GM19324 (cell line): Measurements from ENCODE around the gene NPHP4.

Experiments
- ATAC-seq: cut with Tn5 transposase; IDR thresholded peaks from one replicate; pipeline ENCODE4 v1.9.1; 2021; ENCODE audit warnings: mild to moderate bottlenecking, moderate library complexity; ENCODE audit not compliant: unreplicated experiment, low FRiP score

The NPHP4 gene

GRCh38 chr1:5884110-5884509 lies 108.1 kb downstream of the NPHP4 start:
- no peak for ATAC-seq

GRCh38 chr1:5883129-5884048 lies 108.8 kb downstream of the NPHP4 start:
- no peak for ATAC-seq

- ATAC-seq = no peak
Observed at GRCh38 chr1:5882367-5883128, 109.7 kb downstream of the NPHP4 start.

DNA sequence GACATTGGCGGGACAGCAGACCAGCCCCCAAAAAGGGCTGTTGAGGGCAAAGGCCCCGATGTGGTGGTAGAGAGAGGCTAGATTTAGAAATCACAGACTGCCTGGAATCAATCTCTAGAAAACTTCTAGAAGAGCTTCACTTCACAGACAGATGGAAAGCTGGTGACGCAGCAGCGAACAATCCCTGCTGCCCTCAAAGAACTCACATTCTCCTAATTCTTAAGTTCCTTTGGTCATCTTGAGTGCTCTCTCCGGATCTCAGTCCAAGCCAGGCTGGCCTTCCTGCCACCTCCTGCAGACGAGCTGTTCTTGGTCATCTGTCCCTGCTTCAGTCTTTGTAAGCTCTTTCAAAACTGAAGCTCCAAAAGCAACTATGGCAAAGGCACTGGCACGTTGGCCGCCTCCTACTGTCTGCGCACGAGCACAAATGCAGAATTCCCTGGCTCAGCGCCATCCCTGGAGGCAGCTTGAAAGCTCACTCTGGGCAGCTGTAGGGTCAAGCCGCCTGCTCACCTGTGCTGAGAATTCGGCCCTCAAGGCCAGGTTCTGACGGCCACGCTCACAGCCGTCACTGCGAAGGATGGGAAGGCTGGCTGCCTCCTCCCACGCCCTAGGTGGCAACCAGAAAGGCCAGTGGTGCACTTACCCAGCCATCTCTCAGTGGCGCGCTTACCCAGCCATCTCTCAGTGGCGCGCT lies 110.6 kb downstream of the NPHP4 start:
- ATAC-seq = no peak

DNA sequence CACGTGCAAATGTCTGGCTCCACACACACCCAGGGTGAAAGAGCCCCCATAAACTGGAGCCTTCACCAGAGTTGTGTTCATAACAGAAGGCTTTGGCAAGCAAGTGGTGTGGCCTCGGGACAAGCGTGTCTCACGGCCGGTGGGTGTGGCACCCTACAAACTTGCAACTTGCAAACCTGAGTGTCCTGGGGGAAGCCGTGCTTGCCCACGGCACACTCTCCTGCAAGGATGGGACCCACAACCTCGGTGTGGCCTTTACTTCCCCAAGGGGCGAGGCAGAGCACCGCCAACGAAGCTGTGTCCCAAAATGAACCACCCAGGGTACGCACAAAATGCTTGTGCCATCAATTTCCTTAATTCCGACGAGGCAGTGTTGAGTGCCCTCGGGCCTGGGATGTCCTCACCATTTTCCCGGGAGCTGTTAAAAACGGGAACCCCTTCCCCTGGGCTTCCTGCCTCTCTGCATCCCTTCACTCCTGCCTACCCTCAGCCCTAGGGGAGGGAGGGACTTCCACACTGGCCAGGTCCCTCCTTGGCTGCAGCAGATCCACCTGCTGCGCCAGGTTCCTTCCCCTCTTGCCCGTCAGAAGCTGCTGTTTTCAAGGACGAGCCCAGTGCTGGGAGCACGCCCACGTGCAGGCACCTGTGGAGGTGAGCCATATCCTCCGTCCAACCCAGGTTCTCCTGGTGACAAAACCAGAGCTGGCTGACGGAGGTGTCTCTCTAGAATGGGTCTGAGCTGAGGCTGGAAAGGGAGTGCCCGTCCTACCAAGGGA lies 111.4 kb downstream of the NPHP4 start:
- no peak for ATAC-seq

DNA sequence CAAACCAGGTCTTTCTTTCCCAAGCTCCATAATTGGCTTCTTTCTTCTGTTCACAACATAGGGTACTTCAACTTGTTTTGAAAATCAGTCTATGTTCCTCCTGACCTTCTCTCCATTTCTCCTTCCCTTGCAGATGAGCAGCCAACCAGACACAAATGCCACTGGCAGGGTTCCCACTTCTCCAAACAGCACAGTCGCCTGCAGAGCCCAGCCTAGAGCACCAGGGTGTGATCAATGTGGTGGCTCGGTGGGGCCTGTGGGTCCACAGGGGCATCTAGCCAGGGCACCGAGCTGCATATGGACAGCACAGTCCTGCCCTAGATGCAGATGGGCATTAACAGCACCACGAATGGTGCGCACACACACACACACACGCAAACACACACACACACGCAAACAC lies 112.8 kb downstream of the NPHP4 start:
- ATAC-seq = no peak

- no peak for ATAC-seq
Observed at GRCh38 chr1:5878971-5879370, 113.3 kb downstream of the NPHP4 start.

GRCh38 chr1:5877683-5878530 lies 114.3 kb downstream of the NPHP4 start:
- no peak for ATAC-seq

- ATAC-seq = no peak
Observed at GRCh38 chr1:5877001-5877400, 115.2 kb downstream of the NPHP4 start.

DNA sequence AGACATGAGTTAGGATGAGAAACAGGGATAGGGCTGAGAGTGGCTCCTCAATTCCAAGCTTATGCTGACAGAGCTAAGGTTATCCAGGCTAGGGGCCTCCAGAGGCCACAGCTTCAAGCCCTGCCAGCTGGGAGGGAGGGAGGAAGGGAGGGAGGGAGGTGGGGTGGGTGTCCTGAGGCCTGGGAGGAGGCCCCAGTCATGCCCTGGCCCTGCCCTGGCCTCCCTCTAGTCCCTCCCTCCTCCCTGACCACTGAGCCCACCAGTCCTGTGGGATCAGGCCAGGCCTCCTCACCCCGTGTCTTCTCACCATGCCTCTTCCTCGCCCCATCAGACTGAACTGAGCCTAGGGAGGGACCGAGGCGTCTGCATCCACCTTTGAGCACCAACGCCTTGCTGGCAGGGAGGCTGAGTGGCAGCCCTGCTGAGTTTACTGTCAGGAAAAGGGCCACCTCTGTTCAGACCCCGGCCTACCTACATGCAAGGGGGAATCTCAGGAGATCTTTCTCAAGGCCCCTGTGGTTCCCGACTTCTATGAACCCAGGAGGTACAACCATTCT lies 116.1 kb downstream of the NPHP4 start:
- ATAC-seq = no peak

- ATAC-seq = no peak
Observed at GRCh38 chr1:5875345-5875910, 116.8 kb downstream of the NPHP4 start.

DNA sequence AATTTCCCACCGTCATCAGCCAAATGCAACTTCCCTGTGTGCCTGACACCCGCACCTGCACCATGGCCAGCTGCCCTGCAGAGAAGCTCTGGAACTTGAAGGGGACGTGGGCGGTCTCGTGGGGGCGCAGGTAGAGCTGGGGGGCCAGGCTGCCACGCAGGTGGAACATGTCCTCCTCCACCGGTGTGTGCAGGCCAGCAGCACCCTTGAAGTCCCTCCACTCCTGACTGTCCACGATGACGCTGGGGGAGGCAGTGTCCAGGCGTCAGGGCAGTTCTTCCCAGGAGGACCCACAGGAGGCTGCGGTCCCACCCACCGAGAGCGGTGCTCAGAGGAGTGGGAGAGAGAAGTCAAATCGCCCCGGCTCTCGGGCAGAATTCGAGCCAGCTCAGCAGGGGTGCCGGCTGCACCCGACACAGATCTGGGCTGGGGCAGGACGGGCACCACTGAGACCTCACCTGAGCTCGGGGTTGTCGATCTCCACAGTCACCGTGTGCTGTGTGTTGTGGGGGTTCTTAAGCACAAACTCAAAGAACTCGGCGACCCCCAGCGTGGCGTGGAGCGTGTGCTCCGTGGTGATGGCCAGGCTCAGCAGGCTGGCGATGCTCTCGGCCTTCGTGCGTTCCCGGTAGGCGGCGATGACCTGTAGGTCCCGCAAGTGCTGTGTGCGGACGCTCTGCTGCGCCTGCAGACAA lies 117.7 kb downstream of the NPHP4 start:
- ATAC-seq = no peak

DNA sequence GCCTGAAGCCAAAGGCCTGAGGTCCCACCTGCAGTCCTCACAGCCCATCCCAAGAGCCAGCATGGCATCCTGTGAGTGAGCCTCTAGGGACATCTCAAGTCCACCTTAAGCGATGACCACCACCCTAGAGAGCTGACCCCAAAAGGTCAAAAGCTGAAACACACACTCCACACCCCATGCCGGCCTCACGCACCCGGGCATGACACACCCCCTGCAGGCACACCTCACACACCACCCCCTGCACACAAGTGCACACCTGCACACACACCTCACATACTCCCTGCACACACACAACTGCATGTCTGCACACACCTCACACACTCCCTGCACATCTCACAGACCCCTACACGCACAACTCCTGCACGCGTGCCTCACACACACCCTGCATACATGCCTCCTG lies 118.7 kb downstream of the NPHP4 start:
- no peak for ATAC-seq

GRCh38 chr1:5872886-5873285 lies 119.3 kb downstream of the NPHP4 start:
- no peak for ATAC-seq

- ATAC-seq = no peak
Observed at GRCh38 chr1:5868931-5869500, 123.2 kb downstream of the NPHP4 start.

DNA sequence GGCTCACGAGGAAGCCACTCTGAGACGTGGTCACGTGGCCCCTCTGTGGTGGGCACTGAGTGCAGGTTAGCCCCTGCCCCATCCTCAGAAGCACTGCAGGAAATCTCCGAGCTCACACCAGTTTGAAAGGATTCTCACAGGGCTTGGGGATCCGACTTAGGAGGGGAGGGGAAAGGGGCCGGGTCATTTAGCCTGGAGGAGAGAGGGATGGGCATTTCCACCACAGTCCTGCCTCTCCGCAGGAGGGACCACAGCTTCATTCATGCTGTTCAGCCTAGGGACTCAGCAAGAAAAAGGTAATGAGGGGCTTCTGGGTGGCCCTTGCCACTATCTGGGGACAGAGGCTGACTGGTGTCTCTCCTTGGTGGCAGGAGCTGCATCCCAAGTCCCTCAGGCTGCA lies 126.5 kb downstream of the NPHP4 start:
- ATAC-seq = no peak

- no peak for ATAC-seq
Observed at GRCh38 chr1:5865056-5865455, 127.2 kb downstream of the NPHP4 start.

DNA sequence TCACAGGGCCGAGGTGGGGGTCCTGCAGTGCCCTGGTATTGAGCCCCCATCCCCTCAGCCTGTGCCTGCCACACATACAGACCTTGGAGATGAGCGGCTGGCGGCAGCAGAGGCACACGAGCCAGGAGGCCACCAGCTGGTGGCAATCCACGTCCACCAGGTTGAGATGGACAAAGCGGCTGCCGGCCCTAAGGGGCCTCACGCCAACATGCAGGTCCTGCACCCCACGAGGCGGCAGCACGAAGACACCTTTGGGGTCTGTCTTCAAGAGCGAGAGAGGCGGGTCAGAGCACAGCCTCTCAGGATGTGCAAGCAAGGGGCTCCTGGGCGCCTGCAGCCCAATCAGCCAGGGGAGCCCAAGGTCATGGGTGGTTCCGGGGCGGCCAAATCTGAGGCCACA lies 128.0 kb downstream of the NPHP4 start:
- ATAC-seq = no peak
